Loucy (cell line): ENCODE data around the gene FYB2.

Experiments
- H2AFZ ChIP-seq: fragments of 200-600 bp; sonication (generic); 2 replicates; pipeline ENCODE4 v1.6.0; 2016; ENCODE audit warnings: antibody characterized with exemption, mild to moderate bottlenecking, low read length, moderate library complexity
- H3F3A ChIP-seq: fragments of 200-600 bp; 2 replicates; pipeline ENCODE4 v1.6.0; 2016; ENCODE audit warnings: antibody characterized with exemption, low read depth, mild to moderate bottlenecking
- H3K27me3 ChIP-seq: fragments of 200-600 bp; sonication (generic); 2 replicates; pipeline ENCODE4 v1.6.1; 2014; ENCODE audit warnings: low read length, mild to moderate bottlenecking; ENCODE audit not compliant: insufficient read depth, poor library complexity, severe bottlenecking
- H3K36me3 ChIP-seq: fragments of 200-600 bp; sonication (generic); 2 replicates; pipeline ENCODE4 v1.6.1; 2016; ENCODE audit warnings: low read length; ENCODE audit not compliant: insufficient read depth
- H3K4me1 ChIP-seq: fragments of 200-600 bp; sonication (generic); 2 replicates; pipeline ENCODE4 v1.5.1; 2014; ENCODE audit warnings: low read length, mild to moderate bottlenecking; ENCODE audit not compliant: insufficient read depth, poor library complexity, severe bottlenecking
- H3K4me2 ChIP-seq: fragments of 200-600 bp; sonication (generic); 2 replicates; pipeline ENCODE4 v1.6.0; 2014; ENCODE audit warnings: antibody characterized with exemption, low read length, low read depth, mild to moderate bottlenecking; ENCODE audit not compliant: poor library complexity, severe bottlenecking
- H3K4me3 ChIP-seq: fragments of 200-600 bp; sonication (generic); 2 replicates; pipeline ENCODE4 v1.5.1; 2014; ENCODE audit warnings: low read length, mild to moderate bottlenecking, mixed read lengths; ENCODE audit not compliant: poor library complexity, severe bottlenecking
- H3K79me2 ChIP-seq: fragments of 200-600 bp; sonication (generic); 2 replicates; pipeline ENCODE4 v1.6.1; 2014; ENCODE audit warnings: low read length; ENCODE audit not compliant: insufficient read depth
- H3K9ac ChIP-seq: fragments of 200-600 bp; sonication (generic); 2 replicates; pipeline ENCODE4 v1.6.0; 2014; ENCODE audit warnings: mild to moderate bottlenecking, low read depth, low read length, moderate library complexity; ENCODE audit not compliant: poor library complexity, severe bottlenecking
- H3K9me2 ChIP-seq: fragments of 200-600 bp; sonication (generic); replicated peaks from 2 replicates; pipeline ENCODE4 v1.6.1; 2016; ENCODE audit warnings: low read depth, low read length, mixed read lengths
- H3K9me3 ChIP-seq: fragments of 200-600 bp; sonication (generic); 2 replicates; pipeline ENCODE4 v1.6.1; 2014; ENCODE audit warnings: mild to moderate bottlenecking, antibody characterized with exemption, low read length, low read depth; ENCODE audit not compliant: insufficient read depth
- H4K20me1 ChIP-seq: fragments of 200-600 bp; sonication (generic); 2 replicates; pipeline ENCODE4 v1.6.0; 2014; ENCODE audit warnings: antibody characterized with exemption, low read length, mild to moderate bottlenecking; ENCODE audit not compliant: insufficient read depth, poor library complexity, severe bottlenecking
- EZH2phosphoT487 ChIP-seq: fragments of 200-600 bp; IDR thresholded peaks from 2 replicates; pipeline ENCODE4 v1.6.1; 2018; ENCODE audit warnings: antibody characterized with exemption, mild to moderate bottlenecking, moderate library complexity, borderline replicate concordance
- TF ChIP-seq, protein P1 (sequence below): fragments of 200-600 bp; sonication (generic); conservative IDR thresholded peaks from 2 replicates; pipeline ENCODE4 v1.5.1; 2014; ENCODE audit warnings: mild to moderate bottlenecking, antibody characterized with exemption, low read length

Gene FYB2

DNA sequence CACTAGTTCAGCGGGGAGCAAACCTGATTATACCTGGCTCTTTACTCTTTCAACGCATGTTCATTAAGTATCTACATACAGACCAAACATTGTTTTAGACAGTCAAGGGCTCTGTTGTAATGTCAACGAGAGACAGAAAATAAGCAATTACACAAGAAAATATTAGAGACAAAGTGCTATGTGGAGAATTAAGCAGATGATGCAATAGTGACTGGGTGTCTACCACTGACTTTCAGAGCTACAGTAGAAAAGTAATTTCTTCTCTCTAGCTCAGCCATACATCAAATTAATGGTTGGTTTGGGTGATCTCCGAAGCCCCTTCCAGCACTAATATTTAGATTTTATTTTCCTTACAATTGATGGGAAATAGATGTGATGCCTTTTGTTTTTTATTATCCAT, 23.3 kb downstream of the FYB2 start:
- TF ChIP-seq, protein P1, sequence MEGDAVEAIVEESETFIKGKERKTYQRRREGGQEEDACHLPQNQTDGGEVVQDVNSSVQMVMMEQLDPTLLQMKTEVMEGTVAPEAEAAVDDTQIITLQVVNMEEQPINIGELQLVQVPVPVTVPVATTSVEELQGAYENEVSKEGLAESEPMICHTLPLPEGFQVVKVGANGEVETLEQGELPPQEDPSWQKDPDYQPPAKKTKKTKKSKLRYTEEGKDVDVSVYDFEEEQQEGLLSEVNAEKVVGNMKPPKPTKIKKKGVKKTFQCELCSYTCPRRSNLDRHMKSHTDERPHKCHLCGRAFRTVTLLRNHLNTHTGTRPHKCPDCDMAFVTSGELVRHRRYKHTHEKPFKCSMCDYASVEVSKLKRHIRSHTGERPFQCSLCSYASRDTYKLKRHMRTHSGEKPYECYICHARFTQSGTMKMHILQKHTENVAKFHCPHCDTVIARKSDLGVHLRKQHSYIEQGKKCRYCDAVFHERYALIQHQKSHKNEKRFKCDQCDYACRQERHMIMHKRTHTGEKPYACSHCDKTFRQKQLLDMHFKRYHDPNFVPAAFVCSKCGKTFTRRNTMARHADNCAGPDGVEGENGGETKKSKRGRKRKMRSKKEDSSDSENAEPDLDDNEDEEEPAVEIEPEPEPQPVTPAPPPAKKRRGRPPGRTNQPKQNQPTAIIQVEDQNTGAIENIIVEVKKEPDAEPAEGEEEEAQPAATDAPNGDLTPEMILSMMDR: no peak
- TF ChIP-seq EZH2phosphoT487: no peak
- no peaks in the 10 kb centered on the region for H3K9me3 ChIP-seq
- H3K27me3 ChIP-seq: no peaks in the 10 kb centered on the region
- H3K4me1 ChIP-seq: no peaks in the 10 kb centered on the region
- no peaks in the 10 kb centered on the region for H3K36me3 ChIP-seq
- no peaks in the 10 kb centered on the region for H3K9me2 ChIP-seq
- H2AFZ ChIP-seq: no peak overlapping the region
- no peaks in the 10 kb centered on the region for H3F3A ChIP-seq
- no peaks in the 10 kb centered on the region for H4K20me1 ChIP-seq
- H3K4me2 ChIP-seq: no peak overlapping the region
- no peak overlapping the region for H3K4me3 ChIP-seq
- no peak overlapping the region for H3K9ac ChIP-seq
- H3K79me2 ChIP-seq: no peaks in the 10 kb centered on the region

DNA sequence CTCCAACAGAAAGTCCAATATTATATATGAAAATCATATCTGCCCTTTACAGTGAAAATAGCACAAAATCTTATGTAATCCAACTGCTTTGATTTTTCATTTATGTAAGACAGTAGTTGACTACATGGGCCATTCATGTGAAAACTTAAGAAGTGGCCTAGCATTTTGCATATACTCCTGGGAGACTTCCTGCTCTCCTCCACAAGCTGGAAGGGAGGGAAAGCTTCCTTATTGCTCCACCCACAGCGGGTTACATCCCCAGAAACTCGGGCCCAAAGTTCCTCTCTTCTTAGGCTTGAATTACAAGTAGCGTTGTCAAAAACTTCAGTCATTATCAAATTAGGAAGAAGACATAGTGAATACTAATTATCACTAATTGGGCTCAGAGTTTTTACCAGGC, 29.2 kb downstream of the FYB2 start:
- H4K20me1 ChIP-seq: no peaks in the 10 kb centered on the region
- H3K79me2 ChIP-seq: no peaks in the 10 kb centered on the region
- H2AFZ ChIP-seq: no peak overlapping the region
- no peak overlapping the region for H3K4me3 ChIP-seq
- H3K4me1 ChIP-seq: no peaks in the 10 kb centered on the region
- no peaks in the 10 kb centered on the region for H3K9me2 ChIP-seq
- no peaks in the 10 kb centered on the region for H3K9me3 ChIP-seq
- no peaks in the 10 kb centered on the region for H3F3A ChIP-seq
- TF ChIP-seq EZH2phosphoT487: no peak
- TF ChIP-seq, protein P1: no peak
- no peak overlapping the region for H3K9ac ChIP-seq
- H3K4me2 ChIP-seq: no peak overlapping the region
- H3K27me3 ChIP-seq: no peaks in the 10 kb centered on the region
- no peaks in the 10 kb centered on the region for H3K36me3 ChIP-seq

DNA sequence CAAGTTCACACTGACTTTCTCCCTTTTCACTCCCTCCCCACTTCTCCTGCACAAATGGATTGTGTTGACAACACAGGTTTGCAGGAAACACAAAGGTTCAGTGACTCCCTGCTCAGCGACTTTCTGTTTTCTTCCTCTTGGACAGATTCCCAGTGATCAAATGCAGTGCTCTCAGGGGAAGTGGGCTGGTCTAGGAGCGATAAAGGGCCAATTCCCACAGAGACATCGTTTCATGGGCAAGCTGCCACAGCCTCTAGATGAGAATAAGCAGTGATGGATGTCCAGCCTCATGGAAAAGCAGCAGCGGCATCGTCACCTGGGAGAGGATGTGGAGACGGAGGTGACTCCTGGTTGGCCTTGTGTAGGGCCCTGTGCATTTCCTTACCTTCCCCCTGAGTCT, 30.6 kb downstream of the FYB2 start:
- no peaks in the 10 kb centered on the region for H3K9me3 ChIP-seq
- no peak overlapping the region for H3K4me2 ChIP-seq
- no peak overlapping the region for H3K4me3 ChIP-seq
- H3K36me3 ChIP-seq: no peaks in the 10 kb centered on the region
- no peaks in the 10 kb centered on the region for H3F3A ChIP-seq
- no peaks in the 10 kb centered on the region for H3K9me2 ChIP-seq
- no peaks in the 10 kb centered on the region for H3K27me3 ChIP-seq
- H2AFZ ChIP-seq: no peak overlapping the region
- no peak for TF ChIP-seq EZH2phosphoT487
- TF ChIP-seq, protein P1: no peak
- H3K4me1 ChIP-seq: no peaks in the 10 kb centered on the region
- no peaks in the 10 kb centered on the region for H3K79me2 ChIP-seq
- no peak overlapping the region for H3K9ac ChIP-seq
- H4K20me1 ChIP-seq: no peaks in the 10 kb centered on the region
